Activated T-cell treated with anti-CD3 and anti-CD28 coated beads for 1 hour (primary cell): Measurements from ENCODE around the gene KIAA1328.

Source experiments
- DNase-seq: peaks from one replicate; pipeline ENCODE4 v3.0.0-alpha.2; 2020; ENCODE audit warnings: low read depth

Gene KIAA1328

DNA sequence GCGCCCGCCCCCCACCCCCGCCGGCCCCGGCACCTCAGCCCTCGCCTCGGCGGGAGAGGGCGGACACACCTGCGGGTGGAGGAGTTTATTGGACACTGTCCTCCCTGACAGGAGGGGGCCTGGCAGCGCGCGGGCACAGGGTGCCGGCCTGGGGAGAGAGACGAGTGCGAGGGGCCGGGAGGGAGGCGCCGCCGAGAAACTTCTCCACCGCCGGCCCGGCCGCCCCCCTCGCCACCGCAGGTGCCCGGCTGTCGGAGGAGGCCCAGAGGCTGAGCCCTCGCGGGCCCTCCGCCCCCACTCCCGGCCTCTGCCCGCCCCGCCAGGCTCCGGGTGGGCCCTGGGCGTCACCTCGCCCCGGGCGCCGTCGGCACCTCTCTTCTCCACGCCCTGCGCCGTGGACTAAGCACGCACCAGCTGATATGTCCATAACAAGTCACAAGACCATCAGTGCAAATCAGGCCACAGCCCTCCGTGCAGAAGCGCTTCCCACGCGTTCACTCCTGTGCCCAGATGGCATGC is 425.4 kb downstream of the KIAA1328 start:
- DNase-seq = no peak

DNA sequence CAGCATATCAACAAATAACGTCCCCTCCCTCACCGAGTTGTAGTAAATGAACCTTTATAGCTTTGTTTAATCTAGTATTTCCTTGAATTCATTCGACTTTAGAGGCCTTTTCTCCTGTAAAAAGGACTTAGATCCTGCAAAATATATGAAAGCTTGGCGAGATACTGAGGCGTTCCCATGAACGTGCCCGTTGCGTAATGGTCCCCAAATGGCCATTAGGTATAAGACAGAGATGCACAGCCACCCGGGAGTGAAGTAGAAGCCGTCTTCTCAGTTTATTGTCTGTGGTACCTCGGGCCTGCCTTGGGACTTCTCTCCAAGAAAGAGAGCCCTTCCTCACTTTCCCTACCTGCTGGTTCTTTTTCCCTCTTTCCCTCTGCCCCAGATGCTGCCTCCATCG is 426.0 kb downstream of the KIAA1328 start:
- DNase-seq = no peak

DNA sequence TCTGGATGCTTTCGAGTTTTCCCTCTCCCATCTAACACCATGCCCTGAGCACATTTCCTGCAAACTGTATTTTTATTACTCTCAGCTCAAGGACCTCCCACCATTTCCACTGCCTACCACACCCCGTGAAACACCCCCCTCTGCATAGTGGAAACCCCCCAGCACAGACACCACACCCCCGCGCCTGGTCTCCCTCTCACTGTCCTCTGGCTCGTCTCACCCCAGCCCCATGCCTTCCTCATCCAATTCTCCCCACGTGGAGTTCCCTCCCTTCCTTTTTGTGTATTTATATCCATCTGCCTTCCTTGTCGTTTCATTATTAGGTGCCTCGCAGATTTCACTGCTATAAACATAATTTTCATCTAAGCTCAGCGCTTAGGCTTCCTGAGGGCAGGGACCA is 429.2 kb downstream of the KIAA1328 start:
- no peak for DNase-seq

DNA sequence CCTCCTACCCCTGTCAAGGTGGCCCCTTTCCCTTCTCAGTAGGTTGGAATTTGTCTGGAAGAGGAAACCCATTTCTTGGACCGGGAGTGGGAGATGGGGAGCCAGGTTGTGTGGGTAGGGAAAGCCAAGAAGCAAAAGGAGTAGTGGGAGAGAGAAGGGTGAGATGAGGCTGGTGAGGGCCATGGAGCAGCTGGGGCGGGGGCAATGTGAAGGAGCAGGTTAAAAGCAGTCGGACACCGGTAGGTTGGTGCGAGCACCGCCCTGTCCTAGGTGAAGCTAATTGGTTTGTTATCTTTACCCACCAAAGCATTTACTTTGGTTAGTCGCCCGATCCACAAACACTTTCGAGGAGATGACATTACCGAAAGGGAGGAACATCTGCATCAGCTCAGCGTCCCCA is 429.9 kb downstream of the KIAA1328 start:
- DNase-seq = no peak

DNA sequence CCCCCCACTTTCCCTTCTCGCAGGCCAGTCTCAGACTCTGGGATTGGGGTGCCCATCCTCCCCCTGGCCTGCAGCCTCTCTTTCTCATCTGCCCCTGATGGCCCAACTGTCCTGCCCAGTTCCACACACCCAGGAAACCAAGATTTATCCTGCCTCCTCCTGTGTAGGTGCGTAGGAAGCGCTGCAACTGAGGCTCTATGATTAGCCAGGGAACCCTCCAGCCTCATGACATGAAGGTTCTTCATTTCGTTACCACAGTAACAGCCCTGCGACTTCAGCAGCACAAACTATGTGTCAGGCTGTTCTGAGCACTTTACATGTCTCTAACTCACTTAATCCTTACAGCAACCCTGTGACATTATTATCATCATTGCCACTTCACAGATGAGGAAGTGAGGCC is 430.8 kb downstream of the KIAA1328 start:
- DNase-seq = no peak

DNA sequence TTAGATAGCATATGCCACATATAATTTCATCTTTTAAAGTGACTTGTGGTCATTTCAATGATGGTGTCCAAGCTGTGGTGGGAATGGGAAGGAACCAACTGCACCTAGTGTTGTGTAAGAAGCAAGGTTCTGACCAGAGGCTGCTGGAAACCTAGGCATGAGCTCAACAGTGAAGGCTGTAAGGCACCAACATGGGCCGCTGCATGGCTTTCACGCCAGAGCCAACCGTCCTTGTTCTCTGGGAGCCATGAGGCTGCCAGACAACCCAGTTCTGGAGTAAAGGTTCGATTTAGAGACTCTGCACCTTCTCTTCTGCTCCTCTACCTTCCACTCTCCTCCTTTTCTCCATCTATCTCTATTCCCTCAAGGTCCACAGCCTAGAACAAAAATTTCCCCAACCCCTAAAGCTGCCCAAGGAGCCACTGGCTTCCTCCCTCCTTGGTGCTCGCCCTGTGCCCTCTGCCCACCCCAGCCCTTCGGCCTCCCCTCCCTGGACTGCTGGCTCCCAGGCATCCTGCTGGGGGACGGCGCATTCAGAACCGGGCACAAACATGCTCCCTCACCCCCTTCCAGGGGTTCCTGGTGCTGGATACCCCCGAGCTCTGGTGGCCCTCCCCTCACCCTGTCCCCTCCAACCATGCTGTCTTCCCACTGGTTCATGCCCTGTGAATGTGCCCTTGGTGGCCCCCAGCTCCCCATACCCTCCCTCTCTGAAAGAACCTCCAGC is 431.6 kb downstream of the KIAA1328 start:
- no peak for DNase-seq

DNA sequence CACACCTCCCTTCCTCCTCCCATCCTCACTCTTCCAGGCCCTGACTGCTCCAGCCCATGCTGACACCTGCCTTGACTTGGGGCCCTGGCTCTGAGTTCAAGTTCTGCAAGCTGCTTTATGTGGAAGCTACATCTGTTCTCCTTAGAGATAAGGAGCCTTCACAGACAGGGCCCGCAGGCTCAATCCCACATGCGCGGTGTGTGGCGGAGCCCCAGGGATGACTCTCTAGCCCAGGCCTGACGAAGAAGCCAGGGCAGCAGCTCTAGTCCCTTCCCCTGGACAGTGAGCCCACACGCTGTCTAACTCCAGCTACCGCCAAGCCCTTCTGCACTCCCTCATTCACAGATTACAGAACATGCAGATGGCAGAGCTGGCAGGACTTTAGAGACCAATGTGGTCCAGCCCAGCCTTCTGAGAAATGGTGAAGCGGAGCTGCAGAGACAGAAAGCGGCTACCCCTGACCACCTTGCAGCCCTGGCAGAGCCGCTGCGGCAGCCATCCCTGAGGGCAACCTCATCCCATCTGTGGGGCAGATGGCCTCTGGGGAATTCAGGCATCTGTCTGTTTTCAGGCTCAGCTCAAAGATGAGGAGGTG is 432.4 kb downstream of the KIAA1328 start:
- no peak for DNase-seq

DNA sequence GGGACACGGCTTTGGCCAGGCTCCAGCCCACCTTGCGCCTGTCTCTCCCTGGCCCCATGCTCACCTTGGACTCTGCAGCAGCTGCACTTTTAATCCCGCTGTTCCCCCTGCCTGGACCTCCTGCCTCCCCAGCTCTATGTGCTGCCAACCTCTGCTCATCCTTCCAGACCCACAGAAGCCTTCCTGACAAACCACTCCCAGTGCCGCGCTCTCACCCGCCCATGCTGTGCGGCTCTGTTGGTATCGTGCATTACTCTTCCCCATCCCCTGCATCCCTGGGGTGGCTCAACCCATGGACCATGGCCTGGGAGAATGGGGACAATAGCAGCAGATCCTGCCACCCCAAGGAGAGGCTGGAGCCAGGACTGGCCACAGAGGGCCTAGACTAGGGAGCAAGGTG is 433.1 kb downstream of the KIAA1328 start:
- no peak for DNase-seq

DNA sequence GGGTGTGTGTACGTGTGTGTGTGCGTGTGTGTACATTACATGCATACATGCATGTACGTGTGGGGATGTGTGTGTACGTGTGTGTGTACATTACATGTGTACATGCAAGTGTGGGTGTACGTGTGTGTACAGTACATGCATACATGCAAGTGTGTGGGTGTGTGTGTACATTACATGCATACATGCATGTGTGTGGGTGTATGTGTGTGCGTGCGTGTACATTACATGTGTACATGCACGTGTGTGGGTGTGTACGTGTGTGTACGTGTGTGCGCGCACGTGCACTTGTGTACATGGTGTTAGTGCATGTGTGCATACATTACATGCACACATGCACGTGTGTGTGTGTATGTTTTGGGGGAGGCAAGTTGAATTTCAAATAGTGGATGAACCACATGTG is 436.0 kb downstream of the KIAA1328 start:
- DNase-seq = no peak

DNA sequence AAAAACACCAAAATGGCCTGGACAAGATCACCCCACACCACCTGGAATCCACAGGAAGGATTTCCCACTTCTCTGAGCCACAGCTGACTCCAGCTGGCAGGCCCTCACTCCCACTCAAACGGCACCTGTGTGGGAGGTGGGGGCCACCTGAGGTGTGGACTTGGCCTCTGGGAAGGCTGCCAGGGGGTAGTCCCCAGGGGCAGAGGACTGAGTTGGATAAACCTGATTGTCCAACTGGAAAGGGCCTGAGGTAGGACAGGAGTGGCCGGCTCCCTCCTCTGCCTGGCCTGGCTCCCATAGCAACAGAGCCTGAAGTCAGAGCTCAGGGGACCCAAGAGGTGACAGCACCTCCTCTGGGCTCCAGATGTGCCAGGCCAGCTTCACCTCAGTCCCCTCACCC is 436.5 kb downstream of the KIAA1328 start:
- DNase-seq = no peak

DNA sequence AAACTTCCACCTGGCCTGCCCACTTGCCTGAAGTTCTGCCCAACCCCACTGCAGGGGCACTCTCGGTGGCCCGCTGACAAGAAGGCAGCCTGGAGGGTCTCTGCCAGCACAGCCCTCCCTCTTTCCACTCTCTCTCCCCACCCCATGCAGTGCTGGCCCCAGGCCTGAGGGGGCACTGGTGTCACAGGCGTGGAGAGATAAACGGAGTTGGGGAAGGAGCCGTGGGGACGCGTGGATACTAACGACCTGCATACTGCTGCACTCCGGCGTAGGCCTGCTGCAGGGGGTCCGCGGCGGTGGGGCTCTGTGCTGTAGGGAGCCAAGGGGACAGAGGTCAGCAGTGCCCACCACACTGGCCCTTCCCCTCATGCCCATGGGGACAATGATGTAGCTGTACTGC is 437.4 kb downstream of the KIAA1328 start:
- no peak for DNase-seq

DNA sequence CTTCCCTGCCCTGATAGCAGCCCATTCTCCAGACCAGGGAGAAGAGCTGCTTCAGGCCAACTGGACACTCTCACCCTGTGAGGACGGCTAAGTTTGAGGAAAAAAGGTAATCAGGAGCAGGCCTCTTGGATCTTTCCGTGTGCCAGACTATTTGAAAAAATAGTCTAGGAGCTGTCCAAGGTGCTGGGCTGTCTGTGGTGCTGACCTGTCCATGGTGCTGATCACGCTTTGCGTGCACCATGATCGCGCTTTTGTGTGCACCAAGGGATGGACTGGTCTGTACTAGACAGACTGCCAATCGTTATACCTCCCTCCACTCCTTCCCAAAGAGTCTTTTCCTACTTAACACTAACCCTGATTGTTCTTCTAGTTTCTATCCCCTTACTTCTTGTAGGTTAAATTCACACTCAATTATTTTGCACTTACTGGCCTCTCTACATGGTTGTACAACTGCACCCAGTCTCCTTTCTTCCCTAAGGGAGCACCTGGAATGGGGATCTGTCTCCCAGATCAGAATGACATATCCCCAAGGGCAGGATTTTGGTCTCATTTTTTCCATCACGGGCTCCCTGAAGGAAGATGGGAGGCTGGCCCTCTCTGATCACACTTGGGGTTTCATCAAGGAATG is 441.2 kb downstream of the KIAA1328 start:
- DNase-seq = no peak

DNA sequence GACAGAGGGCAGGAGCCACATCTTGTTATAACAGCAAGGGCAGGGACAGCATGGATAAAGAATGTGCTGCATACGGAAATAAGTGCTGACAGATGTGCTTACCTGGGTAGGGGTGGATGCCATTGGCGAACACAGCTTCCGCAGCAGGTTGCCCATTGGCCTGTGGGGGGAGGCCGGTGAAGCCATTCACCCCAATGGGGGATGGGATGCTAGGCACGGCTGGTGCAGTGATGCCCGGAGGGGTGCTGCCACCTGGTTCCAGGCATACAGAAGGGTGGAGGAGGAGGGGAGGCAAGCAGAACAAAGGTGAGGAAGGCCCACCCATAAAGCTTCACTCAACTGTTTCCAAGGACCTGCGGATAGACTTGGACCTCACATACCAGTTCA is 441.7 kb downstream of the KIAA1328 start:
- no peak for DNase-seq

DNA sequence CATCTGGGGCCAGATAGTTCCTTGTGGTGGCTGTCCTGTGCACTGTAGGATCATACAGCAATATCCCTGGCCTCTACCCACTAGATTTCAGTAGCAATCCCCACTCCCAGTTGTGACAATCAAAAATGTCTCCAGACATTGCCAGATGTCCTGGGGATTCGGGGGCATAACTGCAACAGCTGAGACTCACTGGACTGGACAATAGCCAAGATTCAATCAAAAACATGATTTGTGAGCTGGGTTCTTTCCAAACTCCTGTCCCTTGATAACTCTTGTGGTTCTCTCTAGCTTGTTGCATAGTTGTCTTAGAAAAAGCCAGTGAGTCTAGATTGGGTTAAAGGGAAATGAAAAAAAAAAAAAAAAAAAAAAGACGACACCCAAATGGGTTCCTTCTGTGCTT is 443.3 kb downstream of the KIAA1328 start:
- no peak for DNase-seq

DNA sequence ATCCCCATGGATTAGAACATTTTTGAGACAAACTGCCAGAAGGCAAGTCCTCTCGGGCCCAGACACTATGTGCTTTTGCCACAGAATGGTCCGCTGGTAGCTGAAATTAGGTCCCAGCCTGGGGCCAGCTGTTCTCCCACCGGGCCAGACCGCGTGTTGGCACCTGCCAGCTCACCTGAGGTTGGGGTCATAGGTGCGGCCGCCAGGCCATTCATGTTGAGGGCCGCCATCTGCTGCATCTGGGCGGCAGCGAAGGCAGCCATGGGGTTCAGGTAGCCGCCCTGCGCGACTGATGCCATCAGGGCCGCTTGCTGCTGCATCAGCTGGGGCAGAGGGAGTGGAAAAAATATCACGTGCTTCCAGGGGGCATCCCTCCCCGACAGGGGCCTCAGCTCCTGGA is 443.9 kb downstream of the KIAA1328 start:
- no peak for DNase-seq

DNA sequence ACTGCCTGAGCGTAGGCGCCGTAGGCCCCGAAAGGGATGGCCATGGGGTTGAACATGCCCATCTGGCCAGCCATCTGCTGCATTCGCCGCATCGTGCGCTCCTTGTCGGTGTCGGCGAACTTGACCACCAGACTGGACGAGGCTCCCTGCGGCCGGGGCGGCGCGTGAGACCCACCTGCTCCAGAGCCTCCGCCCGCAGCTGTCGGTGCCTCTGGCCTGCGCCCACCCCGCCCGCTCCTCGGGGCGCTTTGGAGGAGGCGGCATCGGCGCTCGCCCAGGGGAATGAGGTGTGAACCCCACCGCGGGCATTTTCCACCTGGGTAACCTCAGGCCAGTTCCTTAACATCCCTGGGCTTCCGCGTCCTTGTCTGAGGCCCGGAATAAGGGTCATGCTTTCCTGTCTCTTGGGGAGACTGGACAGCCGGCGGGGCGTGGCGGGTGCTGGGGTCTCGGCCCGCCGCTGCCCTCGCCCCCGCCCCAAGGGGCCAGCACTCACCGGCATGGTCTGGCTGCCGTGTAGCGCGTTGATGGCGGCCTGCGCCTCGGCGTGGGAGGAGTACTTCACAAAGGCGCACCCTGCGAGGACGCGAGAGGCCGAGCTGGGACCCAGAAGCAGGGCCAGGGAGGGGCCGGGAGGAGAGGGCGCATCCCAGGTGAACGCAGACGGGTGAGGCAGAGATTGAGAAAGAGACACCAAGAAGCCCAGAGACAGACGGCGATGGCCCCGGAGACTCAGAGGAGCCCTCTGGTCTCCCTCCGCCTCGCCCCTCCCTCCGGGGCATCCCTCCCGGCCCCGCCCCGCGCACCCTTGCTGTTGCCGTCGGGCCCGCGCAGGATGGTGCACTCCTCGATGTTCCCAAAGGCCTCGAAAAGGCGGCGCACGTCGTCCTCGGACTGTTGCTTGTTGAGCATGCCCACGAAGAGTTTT is 445.6 kb downstream of the KIAA1328 start:
- DNase-seq = no peak

DNA sequence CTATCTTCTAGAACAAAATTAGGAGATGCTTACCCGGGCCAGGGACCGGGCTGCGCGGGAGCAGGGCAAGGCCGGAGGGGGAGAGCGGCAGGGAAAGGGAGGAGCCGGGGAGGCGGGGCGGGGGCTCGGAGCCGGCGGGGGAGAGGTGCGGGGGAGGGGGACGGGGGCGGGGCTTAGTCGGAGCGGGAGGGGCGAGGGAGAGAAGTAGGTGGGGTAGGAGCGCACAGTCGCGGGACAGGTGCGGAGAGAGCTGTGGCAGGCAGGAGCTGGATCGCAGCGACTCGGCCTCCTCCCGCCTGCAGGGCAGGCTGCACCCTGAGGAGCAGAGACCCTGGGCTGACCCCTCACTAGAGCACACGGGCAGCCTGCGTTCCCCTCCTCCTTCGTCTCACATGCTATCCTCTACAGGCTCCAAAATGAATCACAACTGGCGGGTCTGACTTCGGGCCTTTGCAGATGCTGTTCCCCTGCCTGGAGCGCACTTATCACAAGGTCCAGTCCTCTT is 446.4 kb downstream of the KIAA1328 start:
- no peak for DNase-seq

DNA sequence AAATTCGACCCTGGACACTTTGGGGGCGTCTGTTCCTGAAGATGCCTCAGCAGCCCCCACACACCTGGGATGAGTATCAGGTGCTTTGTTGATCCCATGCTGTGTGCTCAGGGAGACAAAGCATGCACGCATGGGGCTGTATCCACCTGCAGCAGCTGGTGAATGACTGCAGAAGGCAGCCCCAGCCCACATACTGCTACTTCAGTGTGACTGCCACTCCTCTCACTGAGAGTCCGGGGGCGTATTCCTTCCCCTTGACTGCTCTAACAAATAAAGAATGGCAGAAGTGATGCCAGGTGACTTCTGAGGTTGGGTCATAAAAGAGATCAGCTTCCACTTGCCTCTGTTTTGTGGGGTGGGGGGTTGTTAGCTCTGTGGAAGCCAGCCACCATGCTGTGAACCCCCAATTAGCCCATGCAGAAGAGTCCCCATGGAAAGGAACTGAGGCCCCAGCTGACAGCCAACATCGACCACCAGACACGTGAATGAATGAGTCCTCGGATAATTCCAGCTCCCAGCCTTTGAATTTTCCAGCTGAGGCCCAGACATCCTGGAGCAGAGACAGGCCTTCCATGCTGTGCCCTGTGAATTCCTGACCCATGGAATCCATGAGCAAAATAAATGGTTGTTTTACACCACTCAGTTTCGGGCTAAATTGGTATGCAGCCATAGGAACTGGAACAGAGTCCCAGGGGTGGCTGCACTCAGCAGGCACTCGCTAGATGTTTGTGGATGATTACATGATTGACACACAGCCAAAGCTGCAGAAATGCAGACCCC is 447.4 kb downstream of the KIAA1328 start:
- DNase-seq = no peak

DNA sequence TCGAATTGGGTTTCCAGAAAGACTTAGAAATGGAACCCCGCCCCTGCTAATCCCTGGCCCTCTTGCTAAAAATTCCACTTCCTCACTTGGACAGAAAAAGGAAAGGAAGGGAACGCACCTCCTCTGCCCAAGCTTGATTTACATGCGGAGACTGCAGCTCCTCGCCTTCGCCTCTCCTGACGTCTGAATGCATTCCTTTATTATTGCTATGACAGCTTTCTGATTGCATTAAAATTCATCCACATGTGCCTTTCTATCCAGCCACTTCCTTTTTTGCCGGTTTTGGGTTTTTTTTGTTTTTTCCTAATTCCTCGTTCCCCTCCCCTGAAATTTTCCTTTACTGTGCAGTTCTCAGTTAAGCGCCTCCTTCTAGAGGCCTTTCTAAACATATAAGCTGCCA is 448.9 kb downstream of the KIAA1328 start:
- no peak for DNase-seq
